ENCODE data around the gene DCANP1. TPM values are rescaled to one million over a fixed set of nuclear protein-coding genes. Genes with fewer than 3 reads are reported as not detected.

Gene DCANP1
- total and polyA plus RNA-seq, 2 of the 13 experiments (the other 11 are each of a cell fraction or from before 2014, with no cell fraction given), result not detected

GRCh38 chr5:135437796-135438560, 9.2 kb downstream of the DCANP1 start (continued):
- TF ChIP-seq, protein P1, sequence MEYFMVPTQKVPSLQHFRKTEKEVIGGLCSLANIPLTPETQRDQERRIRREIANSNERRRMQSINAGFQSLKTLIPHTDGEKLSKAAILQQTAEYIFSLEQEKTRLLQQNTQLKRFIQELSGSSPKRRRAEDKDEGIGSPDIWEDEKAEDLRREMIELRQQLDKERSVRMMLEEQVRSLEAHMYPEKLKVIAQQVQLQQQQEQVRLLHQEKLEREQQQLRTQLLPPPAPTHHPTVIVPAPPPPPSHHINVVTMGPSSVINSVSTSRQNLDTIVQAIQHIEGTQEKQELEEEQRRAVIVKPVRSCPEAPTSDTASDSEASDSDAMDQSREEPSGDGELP (IDR thresholded peaks at IDR 0.05; ENCODE audit: borderline replicate concordance, low read depth), result peak; percentile 21; the same call in 1 of the 2 replicates
- TF ChIP-seq ZNF3 (CRISPR knock-in tag; IDR thresholded peaks at IDR 0.05) (no peak), ZNF616 (CRISPR knock-in tag; IDR thresholded peaks at IDR 0.05; ENCODE audit: low read depth) (no peak), ZNF883 (CRISPR knock-in tag; IDR thresholded peaks at IDR 0.05; ENCODE audit: not compliant biosample characterization) (no peak), MXI1 (IDR thresholded peaks at IDR 0.05; ENCODE audit: borderline replicate concordance, low read depth, low read length) (peak; percentile 46; the same call in 1 of the 3 replicates), SP4 (CRISPR knock-in tag; IDR thresholded peaks at IDR 0.05) (no peak), XRCC5 (optimal IDR thresholded peaks at IDR 0.05; ENCODE audit: low read length) (no peak), ETV5 (CRISPR knock-in tag; IDR thresholded peaks at IDR 0.05; ENCODE audit: borderline replicate concordance) (no peak)
- TF ChIP-seq, protein P2, sequence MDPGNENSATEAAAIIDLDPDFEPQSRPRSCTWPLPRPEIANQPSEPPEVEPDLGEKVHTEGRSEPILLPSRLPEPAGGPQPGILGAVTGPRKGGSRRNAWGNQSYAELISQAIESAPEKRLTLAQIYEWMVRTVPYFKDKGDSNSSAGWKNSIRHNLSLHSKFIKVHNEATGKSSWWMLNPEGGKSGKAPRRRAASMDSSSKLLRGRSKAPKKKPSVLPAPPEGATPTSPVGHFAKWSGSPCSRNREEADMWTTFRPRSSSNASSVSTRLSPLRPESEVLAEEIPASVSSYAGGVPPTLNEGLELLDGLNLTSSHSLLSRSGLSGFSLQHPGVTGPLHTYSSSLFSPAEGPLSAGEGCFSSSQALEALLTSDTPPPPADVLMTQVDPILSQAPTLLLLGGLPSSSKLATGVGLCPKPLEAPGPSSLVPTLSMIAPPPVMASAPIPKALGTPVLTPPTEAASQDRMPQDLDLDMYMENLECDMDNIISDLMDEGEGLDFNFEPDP (CRISPR knock-in tag; conservative IDR thresholded peaks at IDR 0.05), result no peak
- TF ChIP-seq, protein P3, sequence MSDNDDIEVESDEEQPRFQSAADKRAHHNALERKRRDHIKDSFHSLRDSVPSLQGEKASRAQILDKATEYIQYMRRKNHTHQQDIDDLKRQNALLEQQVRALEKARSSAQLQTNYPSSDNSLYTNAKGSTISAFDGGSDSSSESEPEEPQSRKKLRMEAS (IDR thresholded peaks at IDR 0.05), result peak; percentile 73
- TF ChIP-seq, protein P4, sequence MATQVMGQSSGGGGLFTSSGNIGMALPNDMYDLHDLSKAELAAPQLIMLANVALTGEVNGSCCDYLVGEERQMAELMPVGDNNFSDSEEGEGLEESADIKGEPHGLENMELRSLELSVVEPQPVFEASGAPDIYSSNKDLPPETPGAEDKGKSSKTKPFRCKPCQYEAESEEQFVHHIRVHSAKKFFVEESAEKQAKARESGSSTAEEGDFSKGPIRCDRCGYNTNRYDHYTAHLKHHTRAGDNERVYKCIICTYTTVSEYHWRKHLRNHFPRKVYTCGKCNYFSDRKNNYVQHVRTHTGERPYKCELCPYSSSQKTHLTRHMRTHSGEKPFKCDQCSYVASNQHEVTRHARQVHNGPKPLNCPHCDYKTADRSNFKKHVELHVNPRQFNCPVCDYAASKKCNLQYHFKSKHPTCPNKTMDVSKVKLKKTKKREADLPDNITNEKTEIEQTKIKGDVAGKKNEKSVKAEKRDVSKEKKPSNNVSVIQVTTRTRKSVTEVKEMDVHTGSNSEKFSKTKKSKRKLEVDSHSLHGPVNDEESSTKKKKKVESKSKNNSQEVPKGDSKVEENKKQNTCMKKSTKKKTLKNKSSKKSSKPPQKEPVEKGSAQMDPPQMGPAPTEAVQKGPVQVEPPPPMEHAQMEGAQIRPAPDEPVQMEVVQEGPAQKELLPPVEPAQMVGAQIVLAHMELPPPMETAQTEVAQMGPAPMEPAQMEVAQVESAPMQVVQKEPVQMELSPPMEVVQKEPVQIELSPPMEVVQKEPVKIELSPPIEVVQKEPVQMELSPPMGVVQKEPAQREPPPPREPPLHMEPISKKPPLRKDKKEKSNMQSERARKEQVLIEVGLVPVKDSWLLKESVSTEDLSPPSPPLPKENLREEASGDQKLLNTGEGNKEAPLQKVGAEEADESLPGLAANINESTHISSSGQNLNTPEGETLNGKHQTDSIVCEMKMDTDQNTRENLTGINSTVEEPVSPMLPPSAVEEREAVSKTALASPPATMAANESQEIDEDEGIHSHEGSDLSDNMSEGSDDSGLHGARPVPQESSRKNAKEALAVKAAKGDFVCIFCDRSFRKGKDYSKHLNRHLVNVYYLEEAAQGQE (IDR thresholded peaks at IDR 0.05; ENCODE audit: borderline replicate concordance in 1 of 2, low read depth in 1 of 2, low read length in 2 of 2), result no peak

Measured in HepG2 (cell line).